Raji (cell line): ENCODE data around the gene IL2RG.

Experiments used
- POLR2A ChIP-seq: IDR thresholded peaks from 2 replicates; pipeline ENCODE4 v1.6.1; 2011; ENCODE audit warnings: low read depth, low read length, control low read depth; ENCODE audit not compliant: insufficient read depth

IL2RG gene

DNA sequence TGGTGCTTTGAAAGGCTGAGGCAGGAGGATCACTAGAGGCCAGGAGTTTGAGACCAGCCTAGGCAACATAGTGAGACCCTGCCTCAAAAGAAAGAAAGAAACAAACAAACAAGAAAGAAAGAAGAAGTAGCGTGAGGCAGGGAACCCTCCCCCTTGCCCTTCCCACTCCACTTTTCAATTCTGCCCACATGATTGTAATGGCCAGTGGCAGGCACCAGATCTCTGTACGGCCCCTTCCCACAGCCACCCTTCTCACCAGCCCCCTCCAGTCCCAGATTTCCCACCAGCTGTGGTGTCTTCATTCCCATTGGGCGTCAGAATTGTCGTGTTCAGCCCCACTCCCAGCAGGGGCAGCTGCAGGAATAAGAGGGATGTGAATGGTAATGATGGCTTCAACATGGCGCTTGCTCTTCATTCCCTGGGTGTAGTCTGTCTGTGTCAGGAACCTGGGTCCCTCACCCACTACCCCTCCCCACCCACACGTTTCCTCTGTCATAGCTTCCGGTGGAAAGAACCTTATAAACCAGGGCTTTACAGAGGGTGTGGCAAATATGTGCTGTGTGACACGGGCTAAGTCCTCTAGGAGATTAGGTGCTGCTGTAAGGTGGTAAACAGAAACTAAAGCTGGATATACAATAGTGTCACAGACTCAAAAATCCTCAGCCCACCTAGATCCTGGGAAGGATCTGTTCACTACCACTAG lies at the start of gene IL2RG:
TSS of gene IL2RG (minus strand) at position 437 of the 703 bp plus-strand sequence. CDS start at position 399, 38 bp downstream.
- TF ChIP-seq POLR2A, result peak; percentile 86

- no peak for TF ChIP-seq POLR2A
Observed at GRCh38 chrX:71160475-71160874, 49.1 kb upstream of the IL2RG start.

DNA sequence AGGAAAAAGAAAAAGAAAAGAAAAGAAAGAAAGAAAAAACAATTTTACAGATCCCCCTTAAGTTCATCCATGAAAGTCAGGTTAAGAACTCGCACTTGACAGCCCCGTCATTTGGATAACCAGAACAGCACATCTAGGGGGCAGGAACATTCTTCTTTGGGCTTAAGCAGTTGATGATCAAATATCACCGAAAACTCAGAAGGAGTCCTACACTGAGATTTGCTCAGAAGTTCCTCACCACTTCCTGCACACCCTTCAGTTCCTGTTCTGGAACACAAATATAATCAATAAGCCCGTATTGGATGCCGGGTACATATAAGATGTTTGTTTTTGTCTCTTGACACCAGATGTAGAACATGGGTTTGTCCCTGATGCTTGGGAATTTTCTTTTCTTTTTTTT lies 48.0 kb upstream of the IL2RG start:
- TF ChIP-seq POLR2A, result no peak

- TF ChIP-seq POLR2A, result no peak
Observed at GRCh38 chrX:71158603-71159002, 47.2 kb upstream of the IL2RG start.

GRCh38 chrX:71154641-71155040 lies 43.3 kb upstream of the IL2RG start:
- TF ChIP-seq POLR2A, result no peak

DNA sequence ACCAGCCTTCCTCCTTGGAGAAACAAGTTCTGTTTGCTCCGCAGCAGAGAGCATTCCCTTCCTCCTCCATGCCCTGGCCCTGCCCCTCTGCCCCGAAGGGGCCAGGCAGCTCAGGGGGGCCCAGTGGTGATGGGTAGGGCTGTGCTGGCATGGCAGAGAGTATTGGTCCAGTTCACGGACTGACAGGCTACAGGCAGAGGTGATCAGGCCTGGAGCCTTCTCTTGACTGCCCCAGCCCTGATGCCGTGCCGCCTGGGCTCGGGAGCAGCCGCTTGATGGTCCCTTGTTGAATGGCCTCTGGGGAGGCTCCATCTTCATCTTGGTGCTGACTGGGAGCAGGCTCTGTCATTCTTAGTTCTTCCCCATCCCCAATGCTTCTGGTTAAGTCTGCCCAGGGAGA lies 42.8 kb upstream of the IL2RG start:
- TF ChIP-seq POLR2A, result no peak

DNA sequence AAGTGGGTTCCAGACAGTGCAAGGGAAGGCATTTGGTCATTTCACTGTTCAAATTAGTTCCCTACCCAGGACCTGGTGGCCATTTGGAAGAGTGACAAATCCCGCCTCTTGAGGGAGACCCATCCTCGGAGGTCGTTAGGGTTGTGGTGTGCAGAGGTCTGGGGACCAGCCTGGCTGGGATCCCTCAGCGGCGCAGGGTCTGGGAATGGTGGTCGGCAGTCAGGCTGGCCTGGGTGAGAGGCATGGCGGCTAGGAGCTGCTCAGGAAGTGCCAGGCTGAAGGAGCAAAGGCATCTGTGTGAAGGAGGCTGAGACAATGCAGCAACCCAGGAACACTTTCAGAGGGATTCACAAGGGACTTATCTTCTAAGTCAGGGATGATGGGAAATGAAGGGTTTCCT lies 40.0 kb upstream of the IL2RG start:
- no peak for TF ChIP-seq POLR2A

- TF ChIP-seq POLR2A, result no peak
Observed at GRCh38 chrX:71148278-71148663, 36.9 kb upstream of the IL2RG start.

DNA sequence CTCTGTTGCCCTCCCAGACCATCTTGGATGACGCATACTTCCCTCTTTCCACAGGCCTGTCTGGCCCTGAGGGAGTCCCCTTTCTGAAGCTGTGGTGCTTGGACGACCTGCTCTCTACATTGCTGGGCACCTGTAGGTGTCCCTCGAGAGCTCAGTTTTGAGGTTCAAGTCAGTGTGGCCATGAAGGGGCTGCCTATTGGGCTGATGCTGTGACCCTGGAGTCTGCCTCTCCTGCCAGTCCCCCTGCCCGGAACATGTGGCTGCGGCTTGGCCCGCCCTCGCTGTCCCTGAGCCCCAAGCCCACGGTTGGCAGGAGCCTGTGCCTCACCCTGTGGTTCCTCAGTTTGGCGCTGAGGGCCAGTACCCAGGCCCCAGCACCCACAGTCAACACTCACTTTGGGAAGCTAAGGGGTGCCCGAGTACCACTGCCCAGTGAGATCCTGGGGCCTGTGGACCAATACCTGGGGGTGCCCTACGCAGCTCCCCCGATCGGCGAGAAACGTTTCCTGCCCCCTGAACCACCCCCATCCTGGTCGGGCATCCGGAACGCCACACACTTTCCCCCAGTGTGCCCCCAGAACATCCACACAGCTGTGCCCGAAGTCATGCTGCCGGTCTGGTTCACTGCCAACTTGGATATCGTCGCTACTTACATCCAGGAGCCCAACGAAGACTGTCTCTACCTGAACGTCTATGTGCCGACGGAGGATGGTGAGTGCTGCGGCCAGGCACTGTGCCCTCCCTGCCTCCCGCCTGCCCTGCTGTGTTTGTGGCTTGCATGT lies 36.3 kb upstream of the IL2RG start:
- no peak for TF ChIP-seq POLR2A

GRCh38 chrX:71144651-71145050 lies 33.3 kb upstream of the IL2RG start, which contains the start of gene NLGN3:
TSS of gene NLGN3 (plus strand) at chrX:71144841. CDS start at chrX:71147750, 2,909 bp downstream.
- no peak for TF ChIP-seq POLR2A

- TF ChIP-seq POLR2A, result no peak
Observed at GRCh38 chrX:71143508-71143907, 32.1 kb upstream of the IL2RG start.

DNA sequence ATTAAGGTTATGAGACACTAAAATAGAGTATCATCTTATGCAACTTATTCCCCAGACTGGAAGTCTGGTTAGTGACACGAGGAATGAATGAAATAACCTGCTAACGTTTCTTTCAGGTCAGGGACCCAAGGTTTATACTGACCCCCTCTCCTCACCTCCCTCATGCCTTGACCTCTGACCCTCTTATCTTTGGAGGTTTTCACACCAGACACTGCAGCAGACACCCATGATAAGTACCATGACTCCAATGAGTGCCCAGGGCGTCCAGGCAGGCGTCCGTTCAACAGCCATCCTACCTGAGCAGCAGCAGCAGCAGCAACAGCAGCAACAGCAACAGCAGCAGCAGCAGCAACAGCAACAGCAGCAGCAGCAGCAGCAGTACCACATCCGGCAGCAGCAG lies 29.1 kb upstream of the IL2RG start:
- TF ChIP-seq POLR2A, result no peak

GRCh38 chrX:71131510-71131909 lies 20.1 kb upstream of the IL2RG start:
- no peak for TF ChIP-seq POLR2A

GRCh38 chrX:71128915-71129765 lies 17.8 kb upstream of the IL2RG start:
- TF ChIP-seq POLR2A, result no peak

DNA sequence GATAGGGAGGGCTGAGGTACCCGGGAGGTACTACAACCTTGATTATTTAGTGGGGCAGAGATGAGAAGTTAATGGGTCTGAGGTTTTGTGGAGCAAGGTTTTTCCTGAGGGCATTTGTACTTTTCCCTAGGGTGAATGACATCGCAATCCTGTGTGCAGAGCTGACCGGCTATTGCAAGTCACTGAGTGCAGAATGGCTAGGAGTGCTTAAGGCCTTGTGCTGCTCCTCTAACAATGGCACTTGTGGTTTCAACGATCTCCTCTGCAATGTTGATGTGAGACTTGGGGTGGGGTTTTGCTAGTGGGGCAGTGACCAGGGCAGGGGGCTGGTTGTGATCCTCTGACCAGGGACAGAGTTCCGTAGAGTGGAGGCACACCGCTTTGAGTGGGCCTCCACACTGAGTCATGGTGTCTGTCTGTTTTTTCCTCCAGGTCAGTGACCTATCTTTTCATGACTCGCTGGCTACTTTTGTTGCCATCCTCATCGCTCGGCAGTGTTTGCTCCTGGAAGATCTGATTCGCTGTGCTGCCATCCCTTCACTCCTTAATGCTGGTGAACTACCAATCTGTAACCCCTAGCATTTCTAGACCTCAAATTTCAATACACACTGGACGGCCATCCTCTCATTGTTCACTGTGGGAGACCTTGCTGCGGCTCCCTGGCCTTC lies 16.9 kb upstream of the IL2RG start:
- TF ChIP-seq POLR2A, result no peak
